ENCODE measurements around the gene PSD.

PSD gene

GRCh38 chr10:102404361-102405107 is 14.1 kb downstream of the PSD start:
- Histone ChIP-seq H3K27ac (no peak overlapping the region), H3K27me3 (replicated peaks) (peaks cover 3% of the 10 kb centered on the region), H3K4me3 (ENCODE audit: low read depth, low read length) (no peak overlapping the region), H3K36me3 (replicated peaks) (peaks cover 16% of the 10 kb centered on the region)
- DNase-seq = no peak
- no peak for TF ChIP-seq CTCF (IDR thresholded peaks at IDR 0.05; ENCODE audit: low read depth, low read length, missing control alignments)
- in situ Hi-C loops (cut with HindIII; ENCODE audit: low pct_ligation_motif_present, low sequenced_read_pairs) = no loop called here

GRCh38 chr10:102403115-102403514 is 15.5 kb downstream of the PSD start:
- in situ Hi-C loops (cut with HindIII; ENCODE audit: low pct_ligation_motif_present, low sequenced_read_pairs) = no loop called here
- no peak for TF ChIP-seq CTCF (IDR thresholded peaks at IDR 0.05; ENCODE audit: low read depth, low read length, missing control alignments)
- H3K27ac ChIP-seq = no peak overlapping the region
- H3K4me3 ChIP-seq (ENCODE audit: low read depth, low read length) = no peak overlapping the region
- peaks cover 16% of the 10 kb centered on the region for H3K36me3 ChIP-seq (replicated peaks)
- no peak for DNase-seq
- H3K27me3 ChIP-seq (replicated peaks) = no peaks in the 10 kb centered on the region

GRCh38 chr10:102402512-102402896 is 16.1 kb downstream of the PSD start:
- DNase-seq = no peak
- in situ Hi-C loops (cut with HindIII; ENCODE audit: low pct_ligation_motif_present, low sequenced_read_pairs) = no loop called here
- H3K36me3 ChIP-seq (replicated peaks) = peaks cover 21% of the 10 kb centered on the region
- no peak overlapping the region for H3K27ac ChIP-seq
- no peak overlapping the region for H3K4me3 ChIP-seq (ENCODE audit: low read depth, low read length)
- no peaks in the 10 kb centered on the region for H3K27me3 ChIP-seq (replicated peaks)
- TF ChIP-seq CTCF (IDR thresholded peaks at IDR 0.05; ENCODE audit: low read depth, low read length, missing control alignments) = no peak

- Histone ChIP-seq H3K27ac (no peak overlapping the region), H3K27me3 (replicated peaks) (no peaks in the 10 kb centered on the region), H3K4me3 (ENCODE audit: low read depth, low read length) (no peak overlapping the region), H3K36me3 (replicated peaks) (peaks cover 22% of the 10 kb centered on the region)
- in situ Hi-C loops (cut with HindIII; ENCODE audit: low pct_ligation_motif_present, low sequenced_read_pairs) = no loop called here
- DNase-seq = peak; percentile 19
- TF ChIP-seq CTCF (IDR thresholded peaks at IDR 0.05; ENCODE audit: low read depth, low read length, missing control alignments) = no peak
Observed at GRCh38 chr10:102401735-102402511, 16.7 kb downstream of the PSD start.

GRCh38 chr10:102401342-102401654 is 17.3 kb downstream of the PSD start:
- TF ChIP-seq CTCF (IDR thresholded peaks at IDR 0.05; ENCODE audit: low read depth, low read length, missing control alignments) = no peak
- Histone ChIP-seq H3K36me3 (replicated peaks) (peaks cover 22% of the 10 kb centered on the region), H3K4me3 (ENCODE audit: low read depth, low read length) (no peak overlapping the region), H3K27me3 (replicated peaks) (no peaks in the 10 kb centered on the region), H3K27ac (no peak overlapping the region)
- in situ Hi-C loops (cut with HindIII; ENCODE audit: low pct_ligation_motif_present, low sequenced_read_pairs) = no loop called here
- DNase-seq = no peak

All from brain microvascular endothelial cell (primary cell).